ENCODE measurements around the gene TSPAN5.

The TSPAN5 gene

DNA sequence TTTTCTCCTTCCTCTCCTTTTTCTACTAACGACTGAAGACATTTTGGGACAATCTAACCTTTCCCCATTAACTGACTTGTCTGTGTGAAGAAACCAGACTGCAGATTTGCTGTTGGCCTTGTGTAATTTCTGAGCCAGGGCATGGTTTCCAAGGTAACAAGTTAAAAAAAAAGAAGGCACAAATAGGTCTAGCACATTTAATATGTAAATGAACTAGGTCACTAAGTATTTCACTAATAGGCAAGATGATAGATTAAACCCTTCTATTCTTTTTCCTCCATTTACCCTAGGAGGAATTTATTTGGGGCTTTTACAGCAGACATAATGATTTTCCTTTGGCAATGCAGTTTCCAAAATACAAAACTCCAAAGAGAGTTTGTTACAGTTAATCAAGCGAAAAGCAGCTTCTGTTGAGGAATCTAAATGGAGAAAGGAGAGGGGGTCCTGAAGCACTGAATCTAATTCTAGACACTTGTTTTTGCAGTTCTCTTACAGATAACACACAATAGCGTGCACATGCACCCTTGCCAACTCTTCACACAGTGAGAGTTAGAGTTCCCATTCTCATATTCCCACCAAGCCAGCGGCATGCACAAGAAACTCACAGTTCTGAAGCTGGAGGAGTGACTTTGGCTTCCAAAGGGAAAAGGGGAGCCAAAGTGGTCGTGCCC is 72.0 kb downstream of the TSPAN5 start:
- no peak for DNase-seq (ENCODE audit: low read depth, low spot score)

DNA sequence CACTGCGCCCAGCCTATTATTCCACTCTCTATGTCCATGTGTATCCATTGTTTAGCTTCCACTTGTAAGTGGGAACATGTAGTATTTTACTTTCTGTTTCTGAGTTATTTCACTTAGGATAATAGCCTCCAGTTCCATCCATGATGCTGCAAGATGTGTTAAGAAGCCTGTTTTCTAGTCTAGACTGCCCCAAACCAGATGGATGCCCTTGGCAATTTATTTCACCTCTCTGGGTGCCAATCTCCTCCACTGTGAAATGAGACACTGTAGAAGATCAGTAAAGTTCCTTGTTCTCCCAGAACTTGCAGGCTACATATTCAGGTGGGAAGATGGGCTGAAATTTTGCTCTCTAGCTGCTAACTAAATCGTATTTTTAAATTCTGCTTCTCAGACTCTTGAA is 72.8 kb downstream of the TSPAN5 start:
- DNase-seq (ENCODE audit: low read depth, low spot score) = no peak

DNA sequence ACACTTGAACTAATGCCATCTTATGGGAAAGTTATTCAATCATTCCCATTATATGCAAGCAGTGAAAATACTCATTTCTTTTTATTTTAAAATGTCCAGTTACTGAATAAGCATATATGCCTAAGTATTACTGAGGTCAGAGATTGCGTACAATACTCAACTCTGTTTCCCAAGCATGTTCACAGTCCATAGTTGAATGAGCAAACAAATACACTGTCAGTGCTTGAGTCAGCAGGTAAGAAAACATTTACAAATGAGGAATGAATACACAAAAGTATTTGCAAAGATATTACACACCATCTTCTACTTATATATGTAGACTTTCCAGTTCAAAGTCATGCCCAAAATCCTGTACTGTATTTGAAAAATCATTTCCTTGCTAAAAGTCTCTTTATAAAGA is 74.1 kb downstream of the TSPAN5 start:
- DNase-seq (ENCODE audit: low read depth, low spot score) = no peak

DNA sequence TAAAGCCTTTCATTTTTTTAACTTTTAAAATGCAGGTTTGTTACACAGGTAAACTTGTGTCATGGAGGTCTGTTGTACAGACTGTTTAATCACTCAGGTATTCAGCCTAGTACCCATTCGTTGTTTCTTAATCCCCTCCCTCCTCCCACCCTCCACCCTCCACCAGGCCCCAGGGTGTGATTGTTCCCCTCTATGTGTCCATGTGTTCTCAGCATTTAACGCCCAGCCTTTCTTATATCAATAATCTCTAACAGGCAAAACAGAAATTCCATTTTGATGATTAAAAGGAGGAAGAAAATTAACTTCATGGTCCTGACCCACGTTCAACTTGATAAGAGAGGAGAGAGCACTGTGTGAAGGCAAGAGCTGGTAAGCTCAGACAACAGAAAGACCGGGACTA is 75.1 kb downstream of the TSPAN5 start:
- DNase-seq (ENCODE audit: low read depth, low spot score) = no peak

DNA sequence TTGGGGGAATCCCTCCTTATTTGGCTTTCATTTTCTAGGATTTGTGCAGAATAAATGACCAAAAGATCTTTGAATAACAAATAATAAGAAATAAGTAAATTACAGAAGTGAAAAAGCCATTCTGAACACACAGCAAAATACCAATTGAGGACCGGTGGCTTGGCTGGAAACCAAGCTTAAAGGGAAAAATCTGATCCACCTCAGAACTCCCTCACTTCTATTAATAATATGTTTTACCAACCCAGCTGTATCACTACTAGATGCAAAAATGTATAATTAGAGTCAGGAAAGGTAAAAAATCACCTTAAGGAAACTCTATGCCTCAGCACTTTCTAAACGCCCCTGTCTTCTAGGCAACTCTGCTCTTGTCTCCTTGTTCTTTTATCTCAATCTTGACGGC is 77.3 kb downstream of the TSPAN5 start:
- no peak for DNase-seq (ENCODE audit: low read depth, low spot score)

DNA sequence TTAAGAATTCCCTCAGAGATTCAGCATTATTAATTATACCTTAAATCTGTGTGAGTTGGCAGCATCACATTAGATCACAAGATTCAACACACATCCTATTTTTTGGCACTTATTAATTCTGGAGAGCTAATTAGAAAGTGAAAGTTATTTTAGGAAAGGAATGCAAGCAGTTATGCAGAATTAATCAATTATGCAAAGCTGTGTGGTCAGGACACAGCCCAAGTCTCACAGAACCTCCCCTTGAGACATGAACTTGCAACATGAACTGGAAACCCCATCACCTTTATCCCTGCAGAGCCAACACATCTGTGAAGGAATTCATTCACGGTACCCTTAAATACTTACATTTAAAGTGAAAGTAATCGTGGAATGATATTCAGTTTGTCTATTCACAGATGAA is 80.5 kb downstream of the TSPAN5 start:
- DNase-seq (ENCODE audit: low read depth, low spot score) = no peak

DNA sequence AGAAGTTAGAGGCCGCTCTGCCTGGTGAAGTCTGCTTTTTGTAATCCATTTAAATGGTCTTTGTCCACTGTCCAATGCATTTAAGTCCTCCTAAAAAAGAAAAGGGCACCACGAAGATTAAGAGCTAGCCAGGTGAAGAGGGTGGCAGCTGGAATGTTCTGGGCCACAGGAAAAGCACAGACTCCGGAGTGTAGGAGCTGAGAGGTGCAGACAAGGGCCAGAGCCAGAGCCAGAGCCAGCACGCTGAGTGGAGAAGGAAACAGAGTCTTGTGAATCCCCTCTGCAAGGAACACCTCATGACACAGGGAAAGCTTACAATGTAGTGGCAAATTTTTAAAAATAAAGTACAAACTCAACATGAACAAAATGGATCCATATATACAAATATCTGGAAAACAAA is 83.6 kb downstream of the TSPAN5 start:
- no peak for DNase-seq (ENCODE audit: low read depth, low spot score)

DNA sequence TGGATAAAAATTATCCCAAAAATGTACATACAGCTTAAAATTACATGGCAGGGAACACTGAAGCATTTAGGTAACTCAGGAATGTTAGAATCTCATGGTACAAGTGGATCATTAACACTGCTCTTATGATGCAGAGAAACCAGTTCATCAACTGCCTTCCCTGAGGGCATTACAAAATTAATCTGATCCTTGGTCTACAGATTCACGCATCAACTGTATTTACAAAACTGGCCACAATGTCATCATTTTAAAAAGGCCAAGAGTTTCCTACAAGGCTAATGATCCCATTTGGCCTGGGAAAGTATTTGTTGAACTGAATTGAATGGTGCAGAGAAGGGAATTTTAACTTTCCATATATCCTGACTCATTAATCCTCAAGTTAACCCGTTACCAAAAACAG is 84.6 kb downstream of the TSPAN5 start:
- DNase-seq (ENCODE audit: low read depth, low spot score) = no peak

DNA sequence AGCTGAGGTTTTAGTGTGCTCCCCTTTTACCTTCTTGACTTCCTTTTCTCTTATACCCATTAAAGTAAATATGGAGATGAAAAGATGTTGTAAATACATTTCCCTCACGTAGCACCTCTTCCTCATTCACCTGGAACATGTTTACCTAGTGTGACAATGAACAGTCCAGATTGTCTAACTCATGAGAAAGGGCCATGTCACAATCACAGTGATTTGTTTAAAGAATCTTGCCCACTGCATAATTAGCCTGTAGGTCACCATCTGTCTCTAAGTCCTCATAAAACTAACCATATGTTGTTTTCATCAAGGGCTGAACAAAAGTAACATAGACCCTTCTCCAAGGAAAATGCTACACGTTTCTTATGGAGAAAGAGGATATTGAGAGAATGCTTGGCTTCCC is 85.7 kb downstream of the TSPAN5 start:
- no peak for DNase-seq (ENCODE audit: low read depth, low spot score)

DNA sequence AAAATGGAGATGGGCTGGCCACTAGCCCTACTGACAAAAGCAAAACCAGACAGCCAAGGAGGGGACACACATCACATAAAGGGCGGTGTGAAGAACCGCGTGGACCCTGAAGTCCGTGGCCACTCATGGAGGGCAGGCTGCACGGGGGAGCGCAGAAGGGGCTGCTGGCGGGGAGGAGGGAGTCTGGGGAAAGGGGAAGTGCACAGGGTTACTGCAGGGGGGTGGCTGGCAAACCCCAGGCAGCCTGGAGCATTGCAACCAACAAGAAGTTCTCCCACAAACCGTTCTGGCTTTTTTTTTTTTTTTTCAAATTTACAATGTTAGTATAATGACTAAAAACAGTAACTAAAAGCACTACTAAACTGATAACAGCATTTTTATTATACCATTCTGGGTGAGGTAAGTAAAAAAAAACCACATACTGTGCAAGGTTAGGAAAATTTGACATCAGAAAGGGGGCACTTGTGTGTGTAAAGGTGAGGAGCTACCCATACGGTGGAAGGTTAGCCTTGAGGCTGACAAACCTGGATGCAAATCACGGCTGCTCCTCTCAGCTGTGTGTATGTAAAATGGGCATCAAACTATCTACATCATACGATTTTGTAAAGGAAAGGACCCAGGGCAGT is 87.1 kb downstream of the TSPAN5 start:
- DNase-seq (ENCODE audit: low read depth, low spot score) = no peak

DNA sequence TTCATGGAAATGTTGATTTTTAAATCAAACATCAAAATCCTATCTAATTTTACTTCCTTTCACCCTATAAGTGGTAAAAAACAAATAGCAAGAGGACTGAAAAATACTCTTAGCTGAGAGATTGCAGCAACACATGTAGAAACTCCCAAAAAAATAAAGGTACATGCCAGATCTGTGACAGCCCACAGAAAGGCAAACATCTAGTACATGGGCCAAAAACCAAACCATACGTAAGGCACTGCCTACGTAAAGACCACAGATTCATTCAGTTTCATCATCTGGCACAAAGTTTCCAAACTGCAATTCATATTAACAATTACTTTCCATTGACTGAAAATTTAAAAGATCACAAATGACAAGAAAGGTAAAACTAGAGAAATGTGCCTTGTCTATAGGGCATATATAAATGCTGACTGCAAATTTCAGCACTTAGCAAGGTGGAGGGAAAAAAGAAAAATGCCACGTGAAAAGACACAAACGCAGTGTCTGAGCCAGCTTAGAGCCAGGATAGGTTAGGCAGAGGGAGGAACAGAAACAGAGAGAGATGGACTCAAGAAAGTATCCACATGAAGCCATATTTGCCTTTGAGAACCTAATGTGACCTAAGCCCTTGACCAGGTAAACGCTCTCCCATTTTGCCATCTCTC is 88.1 kb downstream of the TSPAN5 start:
- no peak for DNase-seq (ENCODE audit: low read depth, low spot score)

DNA sequence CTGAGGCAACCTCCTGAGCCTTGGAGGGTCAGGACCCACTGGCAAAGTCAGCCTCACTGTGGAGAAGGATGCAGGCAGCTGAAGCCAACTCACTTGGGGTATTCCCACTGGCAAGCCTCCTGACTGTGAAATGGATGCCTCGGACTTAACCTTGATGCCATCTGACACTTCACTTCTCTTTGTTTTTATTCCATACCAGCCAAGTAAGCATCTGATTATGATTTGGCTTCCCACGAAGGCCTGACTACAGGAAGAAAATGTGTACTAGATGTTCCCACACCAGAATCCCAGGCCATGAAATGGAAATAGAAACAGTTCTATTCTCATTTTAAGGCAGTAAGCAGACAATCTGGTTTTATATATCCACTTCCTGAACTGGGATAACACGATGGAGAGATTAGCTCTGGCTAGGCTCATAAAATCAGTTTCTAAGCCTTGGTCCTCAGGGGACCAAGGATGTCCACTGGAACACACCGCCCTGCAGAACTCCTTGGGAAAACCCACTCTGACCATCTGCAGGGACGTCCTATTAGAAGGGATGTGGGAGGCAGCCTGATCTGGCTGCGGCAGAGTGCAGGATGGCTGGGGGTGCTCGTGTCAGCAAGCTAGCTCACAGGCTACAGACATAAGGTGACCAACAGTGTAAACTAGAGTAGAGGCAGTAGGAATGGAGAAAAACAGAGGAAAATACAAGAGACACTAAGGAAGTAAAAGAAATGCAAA is 89.3 kb downstream of the TSPAN5 start:
- DNase-seq (ENCODE audit: low read depth, low spot score) = peak; percentile 24

DNA sequence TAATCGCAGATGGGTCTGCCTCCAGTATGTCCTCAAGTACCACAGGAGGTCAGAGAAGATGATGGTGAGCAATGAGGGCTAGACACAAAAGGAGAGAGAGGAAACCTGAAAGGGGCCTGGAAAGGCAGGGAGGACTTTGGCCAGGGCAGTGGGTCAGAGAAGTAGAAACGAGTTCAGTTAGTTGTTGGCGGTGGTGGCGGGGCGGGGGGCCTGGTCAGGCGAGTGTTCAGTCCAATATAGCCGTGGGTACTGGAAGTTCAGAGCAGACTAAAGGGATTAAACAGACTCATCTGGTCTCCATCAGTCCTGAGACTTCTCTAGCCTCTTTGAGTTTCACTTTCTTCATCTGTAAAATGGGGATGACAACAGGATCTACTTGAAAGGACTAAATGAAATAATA is 90.8 kb downstream of the TSPAN5 start:
- DNase-seq (ENCODE audit: low read depth, low spot score) = no peak

DNA sequence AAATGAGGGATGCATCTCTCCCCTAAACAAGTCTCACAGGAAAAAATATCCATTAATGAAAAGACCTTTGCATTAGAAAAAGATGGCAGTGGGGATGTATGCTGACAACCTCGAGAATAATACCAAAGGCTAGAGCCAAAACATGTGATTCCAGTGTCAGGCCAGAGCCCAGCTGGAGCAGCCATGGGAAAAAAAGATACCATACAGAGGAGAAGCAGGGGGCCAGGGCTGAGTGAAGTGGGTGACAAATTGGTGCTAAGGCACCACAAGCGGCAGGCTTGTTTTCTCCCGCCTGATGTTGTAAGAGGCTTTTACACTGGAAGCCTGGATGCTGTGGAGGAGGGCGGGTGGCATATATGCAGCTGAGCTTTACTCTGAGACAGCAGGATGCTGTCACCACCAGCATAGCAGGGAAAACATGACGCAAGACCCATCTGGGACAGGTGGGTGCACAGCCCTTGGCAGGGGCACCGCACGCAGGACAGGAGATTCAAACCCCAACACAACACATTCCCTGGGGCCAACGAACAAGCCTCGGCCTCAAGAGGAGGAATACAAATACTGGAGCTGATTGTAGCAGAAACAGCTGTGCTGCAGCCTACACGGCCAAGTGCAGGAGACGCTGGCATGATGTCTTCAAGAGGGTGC is 91.9 kb downstream of the TSPAN5 start:
- DNase-seq (ENCODE audit: low read depth, low spot score) = peak; percentile 12

DNA sequence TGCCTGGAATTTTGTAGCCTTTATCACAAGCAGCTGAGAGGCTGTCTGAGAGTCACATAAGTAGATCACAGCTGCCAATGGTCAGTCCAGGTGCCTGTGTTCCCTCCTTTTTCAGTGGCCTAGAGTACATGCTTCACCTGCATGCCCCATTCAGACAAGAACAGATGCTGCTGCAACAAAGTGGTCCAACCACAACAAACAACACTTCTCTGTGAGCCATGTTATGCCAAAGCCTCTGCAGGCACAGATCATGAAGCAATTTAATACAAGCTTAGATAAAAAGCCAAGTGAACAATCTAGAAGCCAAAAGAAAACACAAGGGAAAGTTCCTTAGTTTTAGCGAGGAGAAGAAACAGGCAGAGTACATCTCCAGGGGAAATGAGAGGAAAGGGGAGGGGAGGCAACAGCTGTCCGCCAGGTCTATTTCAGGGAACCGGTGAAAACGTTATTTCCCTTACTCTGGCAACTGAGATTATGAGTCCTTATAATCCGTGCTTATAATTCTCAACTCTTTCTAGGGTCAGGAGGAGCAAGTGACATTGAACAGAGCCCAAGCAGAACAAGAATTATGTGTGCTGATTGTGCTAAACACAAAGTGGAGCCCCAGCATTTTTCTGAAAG is 92.6 kb downstream of the TSPAN5 start:
- no peak for DNase-seq (ENCODE audit: low read depth, low spot score)

DNA sequence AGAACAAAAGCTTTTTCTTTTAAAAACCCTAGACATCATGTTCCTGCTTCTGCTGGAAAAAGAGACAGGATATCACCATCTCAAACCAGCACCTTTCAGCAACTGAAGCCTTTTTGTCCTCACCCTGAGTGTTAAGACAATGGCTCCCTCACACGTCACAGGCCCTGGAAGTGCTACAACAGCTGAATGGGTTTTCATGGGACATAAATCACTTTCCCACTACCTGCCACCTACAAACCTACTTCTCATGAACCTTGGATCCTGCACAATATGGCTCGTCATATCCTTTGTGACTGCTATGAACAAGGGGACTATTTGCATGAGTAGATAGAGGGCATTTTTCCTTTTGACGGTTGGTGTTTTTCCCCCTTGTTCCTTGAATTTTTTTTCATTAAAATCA is 93.6 kb downstream of the TSPAN5 start:
- no peak for DNase-seq (ENCODE audit: low read depth, low spot score)

DNA sequence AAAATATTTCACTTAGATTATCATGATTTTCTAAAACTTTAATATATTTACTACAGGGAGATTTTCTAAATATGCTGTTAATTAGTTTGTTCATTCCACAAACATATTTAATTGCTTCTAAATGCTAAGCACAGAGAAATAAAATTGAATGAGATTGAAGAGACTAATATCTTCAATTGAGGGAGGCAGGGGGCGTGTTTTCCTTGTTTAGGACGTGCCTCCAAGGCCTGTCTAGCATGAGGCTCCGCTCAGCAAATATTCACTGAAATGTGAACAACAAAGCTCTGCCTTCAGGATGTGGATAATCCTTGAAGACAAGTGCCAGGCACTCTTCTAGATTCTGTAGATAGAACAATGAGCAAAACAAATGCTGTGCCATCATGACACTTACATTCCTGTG is 98.1 kb downstream of the TSPAN5 start:
- DNase-seq (ENCODE audit: low read depth, low spot score) = no peak

DNA sequence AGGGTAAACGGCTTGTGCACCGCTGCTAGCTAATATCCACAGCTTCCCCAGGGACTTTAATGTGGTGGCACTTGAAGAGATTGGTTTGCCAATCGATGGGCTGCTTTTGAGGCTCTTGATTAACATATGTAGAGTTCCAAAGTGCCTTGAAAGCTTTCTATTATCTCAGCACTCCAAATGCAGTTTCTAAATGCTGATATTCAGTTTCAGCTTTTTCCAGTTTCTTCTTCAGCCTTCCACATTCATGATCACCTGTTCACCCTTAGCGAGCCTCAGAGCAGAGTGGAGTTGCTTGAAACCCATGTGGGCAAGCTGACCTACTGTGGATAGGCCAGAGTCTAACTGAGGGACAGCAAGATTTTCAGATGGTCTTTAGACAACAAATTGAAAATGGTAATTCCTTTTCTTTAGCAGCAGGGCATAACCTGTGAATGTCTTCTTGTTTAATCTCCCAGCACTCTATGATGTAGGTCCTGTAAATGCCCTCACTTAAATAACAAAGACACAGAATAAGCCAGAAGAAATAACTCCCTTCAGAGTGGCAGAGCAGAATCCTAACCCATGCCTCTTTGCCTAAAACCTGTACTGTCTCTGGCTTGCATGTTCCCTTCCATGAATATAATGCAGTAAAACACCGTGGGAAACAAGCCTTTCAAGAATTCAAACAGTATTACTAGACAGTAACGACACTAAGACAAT is 99.8 kb downstream of the TSPAN5 start:
- DNase-seq (ENCODE audit: low read depth, low spot score) = no peak

DNA sequence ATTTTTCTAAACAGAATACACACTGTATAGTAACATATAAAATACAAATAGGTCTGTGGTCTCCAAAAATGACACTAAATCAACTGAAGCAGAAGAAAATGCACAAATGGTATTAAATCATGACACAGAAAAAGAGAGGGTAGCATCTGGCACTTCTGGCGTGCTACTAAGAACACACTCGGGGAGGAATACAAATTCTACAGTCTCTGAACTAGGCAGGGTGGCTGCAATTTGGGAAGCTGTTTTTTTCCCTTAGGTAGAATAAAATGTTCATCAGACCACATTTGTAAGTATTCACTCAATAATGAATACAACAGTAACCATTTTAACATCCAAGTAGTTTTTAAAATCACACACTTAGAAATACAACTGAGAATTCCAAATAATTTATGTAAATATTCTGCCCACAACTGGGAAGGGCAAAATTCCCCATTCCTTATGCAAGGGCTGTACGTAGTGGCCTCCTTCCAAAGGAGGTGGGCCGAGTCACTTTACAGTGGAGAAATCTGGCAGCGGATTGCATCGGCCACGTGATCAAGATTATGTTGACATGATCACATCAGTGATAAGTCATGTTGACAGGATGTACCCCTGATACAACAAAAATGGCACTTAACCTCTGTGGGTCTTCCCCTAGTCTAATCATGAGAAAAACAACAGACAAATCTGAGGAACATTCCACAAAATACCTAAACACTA is 101.1 kb downstream of the TSPAN5 start:
- DNase-seq (ENCODE audit: low read depth, low spot score) = peak; percentile 21

DNA sequence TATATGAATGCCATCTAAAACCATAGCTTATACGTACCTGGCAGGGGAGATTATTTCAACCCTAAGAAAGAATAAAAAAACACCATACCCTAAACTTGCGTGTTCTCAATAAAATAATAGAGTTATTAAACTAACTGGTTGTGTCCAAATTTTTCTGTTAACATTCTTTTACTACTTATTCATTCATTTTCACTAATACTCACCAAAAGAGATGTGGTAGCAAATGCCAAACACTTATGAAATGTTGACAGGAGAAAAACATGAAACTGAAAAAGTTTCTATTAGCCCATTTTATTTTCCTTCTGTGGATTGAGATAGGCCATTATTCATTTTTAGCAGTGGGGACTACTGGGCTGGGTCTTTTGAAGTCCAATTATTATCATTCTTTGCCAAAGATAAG is 102.0 kb downstream of the TSPAN5 start:
- no peak for DNase-seq (ENCODE audit: low read depth, low spot score)
